Thyroid gland (tissue), 4 donors: Measurements from ENCODE around the gene ASIC4. TPM values are rescaled to one million over a fixed set of nuclear protein-coding genes. Genes with fewer than 3 reads are reported as not detected.

ENCODE experiments used
- DNase-seq, 2 donors: peaks; one replicate each; pipeline ENCODE4 v3.0.0-alpha.2; 2019
- H3K27ac ChIP-seq, 3 donors: fragments of 200-600 bp; sonication (generic); 1 replicate in 2 of 3; 2 replicates in 1 of 3; pipeline ENCODE4 v1.5.1; 2016 to 2019; ENCODE audit warnings: mild to moderate bottlenecking in 1 of 3, moderate library complexity in 1 of 3
- H3K27me3 ChIP-seq: fragments of 200-600 bp; sonication (generic); one replicate; pipeline ENCODE4 v1.5.1; 2019
- H3K36me3 ChIP-seq, 2 donors: fragments of 200-600 bp; sonication (generic); one replicate each; pipeline ENCODE4 v1.5.1; 2016 to 2019
- H3K4me1 ChIP-seq, 2 donors: fragments of 200-600 bp; sonication (generic); one replicate each; pipeline ENCODE4 v1.5.1; 2017 to 2019
- H3K4me3 ChIP-seq, 3 donors: fragments of 200-600 bp; sonication (generic); replicated peaks in 1 of 3; 1 replicate in 2 of 3; 2 replicates in 1 of 3; pipeline ENCODE4 v1.5.1; 2016; ENCODE audit warnings: mild to moderate bottlenecking in 1 of 3
- H3K9me3 ChIP-seq: fragments of 200-600 bp; sonication (generic); one replicate; pipeline ENCODE4 v1.5.1; 2017
- CTCF ChIP-seq, 6 experiments: fragments of 200-600 bp in 3 of 6; fragments of 450-650 bp in 3 of 6; sonication (generic) in 3 of 6; IDR thresholded peaks; one replicate each; pipeline ENCODE4 v1.5.1; 2016 to 2019; ENCODE audit warnings: antibody characterized with exemption in 6 of 6, mild to moderate bottlenecking in 2 of 6, inconsistent platforms in 1 of 6, moderate library complexity in 1 of 6
- POLR2A ChIP-seq, 2 donors: fragments of 450-650 bp; IDR thresholded peaks; one replicate each; pipeline ENCODE4 v1.6.1; 2017; ENCODE audit warnings: antibody characterized with exemption in 2 of 2, mild to moderate bottlenecking in 2 of 2, moderate library complexity in 1 of 2
- WGBS, 2 donors: methylation state at CpG; one replicate each; pipeline ENCODE4 v1.1.5; 2017; 5-methylcytosine and 5-hydroxymethylcytosine counted together
- intact Hi-C: fragments of 100-400 bp; cut with DNase I; formaldehyde crosslinking; loops from one replicate; pipeline ENCODE4 v1.15.1; 2023
- total RNA-seq, 4 donors: library from RNA; depleted of rRNA; stranded (reverse); fragments of >200 nt; gene quantifications; one replicate each; pipeline ENCODE4 v1.2.3, GENCODE V29; 2016

Gene ASIC4
- total RNA-seq, 4 donors from 2014 or later, result not detected

- no peak for DNase-seq
- WGBS, 2 donors, result 74 to 93% methylated on average over 3 of the region's 3 CpGs
- peaks cover 0 to 8% of the 10 kb centered on the region in 2 donors for H3K36me3 ChIP-seq
- H3K4me3 ChIP-seq, result no peak overlapping the region
- TF ChIP-seq POLR2A (IDR thresholded peaks at IDR 0.05) (no peak), CTCF (IDR thresholded peaks at IDR 0.05) (no peak)
- H3K27ac ChIP-seq, result no peak overlapping the region
- H3K9me3 ChIP-seq, result no peaks in the 10 kb centered on the region
- intact Hi-C loops, result no loop called here
- H3K27me3 ChIP-seq, result no peaks in the 10 kb centered on the region
- H3K4me1 ChIP-seq, result peaks cover 0 to 6% of the 10 kb centered on the region in 2 donors
These were observed 46.6 kb downstream of the ASIC4 start for GRCh38 chr2:219560893-219561178.

DNA sequence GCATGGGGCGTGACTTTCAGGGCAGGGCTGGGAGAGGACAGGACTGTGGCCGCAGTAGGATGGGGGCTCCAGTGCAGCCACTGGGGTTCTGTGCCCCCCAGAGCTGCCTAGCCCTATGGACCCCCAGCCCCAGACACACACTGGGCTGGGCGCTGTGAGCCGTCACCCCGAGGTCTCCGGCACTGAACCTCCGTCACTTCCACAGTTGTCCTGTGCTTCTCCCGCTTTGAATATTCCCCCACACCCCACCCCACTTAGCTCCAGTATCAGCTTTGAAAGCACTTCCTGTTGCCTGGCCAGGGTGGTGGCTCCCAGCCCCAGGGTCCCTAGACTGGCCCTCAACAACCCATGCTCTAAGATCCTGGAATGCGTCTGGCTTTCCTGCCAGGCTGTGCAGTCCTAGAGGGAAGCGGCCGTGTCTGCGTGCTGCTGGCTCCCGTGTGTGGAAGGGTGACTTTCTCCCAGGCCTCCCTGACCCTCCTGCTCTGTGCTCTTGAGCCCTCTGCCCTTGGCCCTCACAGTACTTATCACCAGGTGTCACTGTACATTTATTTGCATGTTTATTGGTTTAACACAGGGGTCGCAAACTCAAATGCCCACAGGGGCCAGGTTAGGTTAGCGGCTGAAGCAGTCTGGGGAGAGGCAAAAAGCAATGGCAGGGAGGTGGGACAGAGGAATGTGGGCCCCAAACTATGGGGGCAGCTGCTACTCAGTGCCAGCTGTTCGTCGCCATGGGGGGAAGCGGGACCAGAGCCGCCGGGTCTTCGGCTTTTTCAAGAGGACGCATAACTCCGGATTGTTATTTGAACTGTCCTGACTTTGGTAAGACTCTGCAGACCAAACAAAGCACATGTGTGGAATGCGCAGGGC is 47.1 kb downstream of the ASIC4 start:
- Histone ChIP-seq H3K27ac (no peak overlapping the region), H3K4me3 (no peak overlapping the region), H3K4me1 (peaks cover 0 to 6% of the 10 kb centered on the region in 2 donors), H3K9me3 (no peaks in the 10 kb centered on the region), H3K36me3 (peaks cover 0 to 8% of the 10 kb centered on the region in 2 donors), H3K27me3 (no peaks in the 10 kb centered on the region)
- DNase-seq, result no peak
- TF ChIP-seq CTCF (IDR thresholded peaks at IDR 0.05) (no peak), POLR2A (IDR thresholded peaks at IDR 0.05) (no peak)
- 76 to 77% methylated on average over 21 to 24 of the region's 24 CpGs for WGBS, 2 donors
- intact Hi-C loops, result no loop called here

- peaks cover 2 to 8% of the 10 kb centered on the region in 2 donors for H3K36me3 ChIP-seq
- intact Hi-C loops, result no loop called here
These were observed 48.1 kb downstream of the ASIC4 start for GRCh38 chr2:219562049-219563020.

DNA sequence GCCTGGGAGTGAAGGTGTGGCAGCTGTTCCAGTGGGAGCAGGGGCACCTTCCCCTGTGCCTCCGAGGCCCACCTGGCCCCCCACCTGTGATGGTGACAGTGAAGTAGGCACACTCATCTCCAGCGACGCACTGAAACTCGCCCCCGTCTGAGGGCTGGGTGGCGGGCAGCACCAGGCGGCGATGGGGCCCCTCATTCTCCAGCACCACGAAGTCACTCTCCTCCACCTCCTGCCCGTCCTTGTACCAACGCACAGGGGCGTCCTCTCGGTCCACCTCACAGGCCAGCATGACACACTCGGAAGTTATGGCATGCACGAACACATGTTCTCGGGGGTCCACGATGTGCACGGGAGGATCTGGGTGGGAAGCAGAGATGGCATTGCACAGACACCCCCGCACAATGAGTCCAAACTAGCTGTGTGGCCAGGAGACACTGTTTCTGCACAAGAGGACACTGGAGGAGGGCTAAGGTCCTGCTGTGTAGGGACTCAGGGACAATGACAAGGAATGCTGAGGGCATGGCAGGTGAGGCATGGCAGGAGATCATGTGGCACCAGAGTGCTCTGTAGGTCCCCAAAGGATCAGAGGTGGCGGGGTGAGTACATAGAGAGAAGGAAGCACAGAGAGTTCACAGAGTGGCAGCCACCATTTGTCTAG is 49.1 kb downstream of the ASIC4 start:
- Histone ChIP-seq H3K27me3 (no peaks in the 10 kb centered on the region), H3K27ac (no peak overlapping the region), H3K4me1 (peaks cover 0 to 6% of the 10 kb centered on the region in 2 donors), H3K9me3 (no peaks in the 10 kb centered on the region), H3K36me3 (peaks cover 2 to 8% of the 10 kb centered on the region in 2 donors), H3K4me3 (no peak overlapping the region)
- no peak for DNase-seq
- TF ChIP-seq CTCF (IDR thresholded peaks at IDR 0.05) (no peak), POLR2A (IDR thresholded peaks at IDR 0.05) (no peak)
- intact Hi-C loops, result no loop called here
- 88 to 89% methylated on average over 18 to 19 of the region's 20 CpGs for WGBS, 2 donors

More at GRCh38 chr2:219562049-219563020, 48.1 kb downstream of the ASIC4 start:
- H3K27me3 ChIP-seq, result no peaks in the 10 kb centered on the region
- no peak for DNase-seq
- H3K4me3 ChIP-seq, result no peak overlapping the region
- H3K4me1 ChIP-seq, result peaks cover 0 to 6% of the 10 kb centered on the region in 2 donors
- 71 to 80% methylated on average over 29 to 32 of the region's 35 CpGs for WGBS, 2 donors
- no peak for TF ChIP-seq CTCF (IDR thresholded peaks at IDR 0.05)
- H3K9me3 ChIP-seq, result no peaks in the 10 kb centered on the region
- no peak overlapping the region for H3K27ac ChIP-seq
